ENCODE data around the gene RIMBP3C. TPM values are rescaled to one million over a fixed set of nuclear protein-coding genes. Genes with fewer than 3 reads are reported as not detected.

Gene RIMBP3C
- total and polyA plus RNA-seq, 10 of the 15 experiments (the other 5 are each of a cell fraction or from before 2014, with no cell fraction given): 0.03 to 0.23 (median 0.08) TPM; not detected in 4

DNA sequence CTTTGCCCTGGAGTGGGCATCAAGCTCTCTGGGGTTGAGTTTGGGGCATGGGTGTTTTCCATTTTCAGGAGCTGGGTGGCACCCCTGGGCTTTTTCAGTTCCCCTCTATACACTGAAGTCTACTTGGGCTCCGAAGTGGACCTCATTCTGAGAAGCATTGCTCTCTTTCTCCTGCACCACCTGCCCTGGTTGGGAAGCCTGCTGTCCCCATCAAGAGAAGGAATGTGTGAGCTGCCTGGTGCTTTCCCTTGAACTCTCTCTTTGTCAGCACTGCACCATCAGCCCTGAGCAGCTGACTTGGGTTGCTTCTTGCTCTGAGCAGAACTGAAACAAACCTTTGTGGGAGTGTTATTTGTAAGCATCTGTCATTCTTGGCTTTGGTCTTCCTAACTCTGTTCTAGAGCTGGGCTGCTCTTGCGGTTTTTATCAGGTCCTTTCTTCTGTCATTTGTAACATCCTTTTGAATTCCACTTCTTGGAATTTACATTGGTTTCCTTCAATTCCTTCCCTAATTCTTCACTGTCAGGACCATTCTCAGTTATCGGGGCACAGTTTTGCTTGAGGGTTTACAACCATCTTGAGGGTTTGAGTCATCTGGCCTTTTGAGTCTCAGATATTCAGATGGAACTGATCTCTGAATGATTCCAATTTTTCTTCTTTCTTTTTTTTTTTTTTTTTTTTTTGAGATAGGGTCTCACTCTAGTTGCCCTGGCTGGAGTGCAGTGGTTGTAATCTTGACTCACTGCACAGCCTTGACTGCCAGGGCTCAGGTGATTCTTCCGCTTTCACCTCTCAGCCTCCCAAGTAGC is 36.7 kb upstream of the RIMBP3C start (continued):
- no peak for TF ChIP-seq NR2F1 (conservative IDR thresholded peaks at IDR 0.05)
- TF ChIP-seq, protein P1, sequence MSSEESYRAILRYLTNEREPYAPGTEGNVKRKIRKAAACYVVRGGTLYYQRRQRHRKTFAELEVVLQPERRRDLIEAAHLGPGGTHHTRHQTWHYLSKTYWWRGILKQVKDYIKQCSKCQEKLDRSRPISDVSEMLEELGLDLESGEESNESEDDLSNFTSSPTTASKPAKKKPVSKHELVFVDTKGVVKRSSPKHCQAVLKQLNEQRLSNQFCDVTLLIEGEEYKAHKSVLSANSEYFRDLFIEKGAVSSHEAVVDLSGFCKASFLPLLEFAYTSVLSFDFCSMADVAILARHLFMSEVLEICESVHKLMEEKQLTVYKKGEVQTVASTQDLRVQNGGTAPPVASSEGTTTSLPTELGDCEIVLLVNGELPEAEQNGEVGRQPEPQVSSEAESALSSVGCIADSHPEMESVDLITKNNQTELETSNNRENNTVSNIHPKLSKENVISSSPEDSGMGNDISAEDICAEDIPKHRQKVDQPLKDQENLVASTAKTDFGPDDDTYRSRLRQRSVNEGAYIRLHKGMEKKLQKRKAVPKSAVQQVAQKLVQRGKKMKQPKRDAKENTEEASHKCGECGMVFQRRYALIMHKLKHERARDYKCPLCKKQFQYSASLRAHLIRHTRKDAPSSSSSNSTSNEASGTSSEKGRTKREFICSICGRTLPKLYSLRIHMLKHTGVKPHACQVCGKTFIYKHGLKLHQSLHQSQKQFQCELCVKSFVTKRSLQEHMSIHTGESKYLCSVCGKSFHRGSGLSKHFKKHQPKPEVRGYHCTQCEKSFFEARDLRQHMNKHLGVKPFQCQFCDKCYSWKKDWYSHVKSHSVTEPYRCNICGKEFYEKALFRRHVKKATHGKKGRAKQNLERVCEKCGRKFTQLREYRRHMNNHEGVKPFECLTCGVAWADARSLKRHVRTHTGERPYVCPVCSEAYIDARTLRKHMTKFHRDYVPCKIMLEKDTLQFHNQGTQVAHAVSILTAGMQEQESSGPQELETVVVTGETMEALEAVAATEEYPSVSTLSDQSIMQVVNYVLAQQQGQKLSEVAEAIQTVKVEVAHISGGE (CRISPR knock-in tag; IDR thresholded peaks at IDR 0.05): no peak
- peak; percentile 78; the same call in 1 of the 2 replicates for TF ChIP-seq TCF12 (IDR thresholded peaks at IDR 0.05; ENCODE audit: low read depth, low read length)
- TF ChIP-seq, protein P2, sequence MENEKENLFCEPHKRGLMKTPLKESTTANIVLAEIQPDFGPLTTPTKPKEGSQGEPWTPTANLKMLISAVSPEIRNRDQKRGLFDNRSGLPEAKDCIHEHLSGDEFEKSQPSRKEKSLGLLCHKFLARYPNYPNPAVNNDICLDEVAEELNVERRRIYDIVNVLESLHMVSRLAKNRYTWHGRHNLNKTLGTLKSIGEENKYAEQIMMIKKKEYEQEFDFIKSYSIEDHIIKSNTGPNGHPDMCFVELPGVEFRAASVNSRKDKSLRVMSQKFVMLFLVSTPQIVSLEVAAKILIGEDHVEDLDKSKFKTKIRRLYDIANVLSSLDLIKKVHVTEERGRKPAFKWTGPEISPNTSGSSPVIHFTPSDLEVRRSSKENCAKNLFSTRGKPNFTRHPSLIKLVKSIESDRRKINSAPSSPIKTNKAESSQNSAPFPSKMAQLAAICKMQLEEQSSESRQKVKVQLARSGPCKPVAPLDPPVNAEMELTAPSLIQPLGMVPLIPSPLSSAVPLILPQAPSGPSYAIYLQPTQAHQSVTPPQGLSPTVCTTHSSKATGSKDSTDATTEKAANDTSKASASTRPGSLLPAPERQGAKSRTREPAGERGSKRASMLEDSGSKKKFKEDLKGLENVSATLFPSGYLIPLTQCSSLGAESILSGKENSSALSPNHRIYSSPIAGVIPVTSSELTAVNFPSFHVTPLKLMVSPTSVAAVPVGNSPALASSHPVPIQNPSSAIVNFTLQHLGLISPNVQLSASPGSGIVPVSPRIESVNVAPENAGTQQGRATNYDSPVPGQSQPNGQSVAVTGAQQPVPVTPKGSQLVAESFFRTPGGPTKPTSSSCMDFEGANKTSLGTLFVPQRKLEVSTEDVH (IDR thresholded peaks at IDR 0.05; ENCODE audit: low read depth, partially characterized antibody): no peak
- TF ChIP-seq, protein P3, sequence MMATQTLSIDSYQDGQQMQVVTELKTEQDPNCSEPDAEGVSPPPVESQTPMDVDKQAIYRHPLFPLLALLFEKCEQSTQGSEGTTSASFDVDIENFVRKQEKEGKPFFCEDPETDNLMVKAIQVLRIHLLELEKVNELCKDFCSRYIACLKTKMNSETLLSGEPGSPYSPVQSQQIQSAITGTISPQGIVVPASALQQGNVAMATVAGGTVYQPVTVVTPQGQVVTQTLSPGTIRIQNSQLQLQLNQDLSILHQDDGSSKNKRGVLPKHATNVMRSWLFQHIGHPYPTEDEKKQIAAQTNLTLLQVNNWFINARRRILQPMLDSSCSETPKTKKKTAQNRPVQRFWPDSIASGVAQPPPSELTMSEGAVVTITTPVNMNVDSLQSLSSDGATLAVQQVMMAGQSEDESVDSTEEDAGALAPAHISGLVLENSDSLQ (IDR thresholded peaks at IDR 0.05): peak; percentile 76
- TF ChIP-seq DPF2 (IDR thresholded peaks at IDR 0.05): peak; percentile 85
- TF ChIP-seq, protein P4, sequence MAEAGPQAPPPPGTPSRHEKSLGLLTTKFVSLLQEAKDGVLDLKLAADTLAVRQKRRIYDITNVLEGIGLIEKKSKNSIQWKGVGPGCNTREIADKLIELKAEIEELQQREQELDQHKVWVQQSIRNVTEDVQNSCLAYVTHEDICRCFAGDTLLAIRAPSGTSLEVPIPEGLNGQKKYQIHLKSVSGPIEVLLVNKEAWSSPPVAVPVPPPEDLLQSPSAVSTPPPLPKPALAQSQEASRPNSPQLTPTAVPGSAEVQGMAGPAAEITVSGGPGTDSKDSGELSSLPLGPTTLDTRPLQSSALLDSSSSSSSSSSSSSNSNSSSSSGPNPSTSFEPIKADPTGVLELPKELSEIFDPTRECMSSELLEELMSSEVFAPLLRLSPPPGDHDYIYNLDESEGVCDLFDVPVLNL (IDR thresholded peaks at IDR 0.05; ENCODE audit: low read depth, low read length): no peak
- TF ChIP-seq CBX5 (IDR thresholded peaks at IDR 0.05; ENCODE audit: low read depth): no peak
- TF ChIP-seq TCF3 (IDR thresholded peaks at IDR 0.05; ENCODE audit: borderline replicate concordance, insufficient read depth, low read depth, low read length): peak; percentile 32; the same call in 1 of the 2 replicates
- TF ChIP-seq MYB (IDR thresholded peaks at IDR 0.05; ENCODE audit: borderline replicate concordance, low read depth, low read length): no peak
- no peak for TF ChIP-seq HDAC6 (IDR thresholded peaks at IDR 0.05; ENCODE audit: unreplicated experiment)
- TF ChIP-seq SREBF2 (IDR thresholded peaks at IDR 0.05; ENCODE audit: low read length): no peak
- no peak for TF ChIP-seq SMAD5 (IDR thresholded peaks at IDR 0.05; ENCODE audit: low read depth)
- TF ChIP-seq SP1 (IDR thresholded peaks at IDR 0.05; ENCODE audit: low read depth, low read length): no peak
- no peak for TF ChIP-seq LARP7 (IDR thresholded peaks at IDR 0.05)
- TF ChIP-seq ESRRA (IDR thresholded peaks at IDR 0.05; ENCODE audit: low read length): no peak
- no peak for TF ChIP-seq YY1 (IDR thresholded peaks at IDR 0.05; ENCODE audit: low read depth, low read length)
- no peak for TF ChIP-seq FOS (IDR thresholded peaks at IDR 0.05; ENCODE audit: borderline replicate concordance, extremely low read depth, insufficient read length)
- TF ChIP-seq, protein P5, sequence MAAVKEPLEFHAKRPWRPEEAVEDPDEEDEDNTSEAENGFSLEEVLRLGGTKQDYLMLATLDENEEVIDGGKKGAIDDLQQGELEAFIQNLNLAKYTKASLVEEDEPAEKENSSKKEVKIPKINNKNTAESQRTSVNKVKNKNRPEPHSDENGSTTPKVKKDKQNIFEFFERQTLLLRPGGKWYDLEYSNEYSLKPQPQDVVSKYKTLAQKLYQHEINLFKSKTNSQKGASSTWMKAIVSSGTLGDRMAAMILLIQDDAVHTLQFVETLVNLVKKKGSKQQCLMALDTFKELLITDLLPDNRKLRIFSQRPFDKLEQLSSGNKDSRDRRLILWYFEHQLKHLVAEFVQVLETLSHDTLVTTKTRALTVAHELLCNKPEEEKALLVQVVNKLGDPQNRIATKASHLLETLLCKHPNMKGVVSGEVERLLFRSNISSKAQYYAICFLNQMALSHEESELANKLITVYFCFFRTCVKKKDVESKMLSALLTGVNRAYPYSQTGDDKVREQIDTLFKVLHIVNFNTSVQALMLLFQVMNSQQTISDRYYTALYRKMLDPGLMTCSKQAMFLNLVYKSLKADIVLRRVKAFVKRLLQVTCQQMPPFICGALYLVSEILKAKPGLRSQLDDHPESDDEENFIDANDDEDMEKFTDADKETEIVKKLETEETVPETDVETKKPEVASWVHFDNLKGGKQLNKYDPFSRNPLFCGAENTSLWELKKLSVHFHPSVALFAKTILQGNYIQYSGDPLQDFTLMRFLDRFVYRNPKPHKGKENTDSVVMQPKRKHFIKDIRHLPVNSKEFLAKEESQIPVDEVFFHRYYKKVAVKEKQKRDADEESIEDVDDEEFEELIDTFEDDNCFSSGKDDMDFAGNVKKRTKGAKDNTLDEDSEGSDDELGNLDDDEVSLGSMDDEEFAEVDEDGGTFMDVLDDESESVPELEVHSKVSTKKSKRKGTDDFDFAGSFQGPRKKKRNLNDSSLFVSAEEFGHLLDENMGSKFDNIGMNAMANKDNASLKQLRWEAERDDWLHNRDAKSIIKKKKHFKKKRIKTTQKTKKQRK (IDR thresholded peaks at IDR 0.05; ENCODE audit: low read depth, low read length): no peak

Measured in GM12878 (cell line).